HEK293T (cell line): ENCODE results near the gene RGP1.

Experiments
- CTCF ChIA-PET: fragments of 350-600 bp; formaldehyde crosslinking; extraction: SDS; loops from one replicate; lab custom pipeline; 2021; ENCODE audit warnings: antibody characterized with exemption, inconsistent platforms; lab: Yijun Ruan, JAX
- POLR2A ChIA-PET: fragments of 350-600 bp; formaldehyde crosslinking; extraction: SDS; loops from one replicate; lab custom pipeline; 2020; ENCODE audit warnings: antibody characterized with exemption, inconsistent platforms; lab: Yijun Ruan, JAX
- DNase-seq: peaks from one replicate; pipeline ENCODE4 v3.0.0; 2012; ENCODE audit warnings: mixed read lengths; ENCODE audit errors: extremely low spot score
- ARNT ChIP-seq: fragments of 450-650 bp; IDR thresholded peaks from 2 replicates; pipeline ENCODE4 v1.6.1; 2017; ENCODE audit warnings: mild to moderate bottlenecking
- BHLHE40 ChIP-seq: fragments of 450-650 bp; IDR thresholded peaks from 2 replicates; pipeline ENCODE4 v1.6.1; 2016; ENCODE audit warnings: mild to moderate bottlenecking, moderate library complexity, borderline replicate concordance
- CTBP1 ChIP-seq: fragments of 450-650 bp; IDR thresholded peaks from 2 replicates; pipeline ENCODE4 v1.6.1; 2016; ENCODE audit warnings: borderline replicate concordance
- ELF4 ChIP-seq: fragments of 450-650 bp; IDR thresholded peaks from 2 replicates; pipeline ENCODE4 v1.6.1; 2017; ENCODE audit warnings: antibody characterized with exemption
- FOXA1 ChIP-seq: fragments of 450-650 bp; IDR thresholded peaks from 2 replicates; pipeline ENCODE4 v1.6.1; 2016; ENCODE audit warnings: mild to moderate bottlenecking
- FOXK2 ChIP-seq: fragments of 450-650 bp; IDR thresholded peaks from 2 replicates; pipeline ENCODE4 v1.6.1; 2016; ENCODE audit warnings: mild to moderate bottlenecking
- FOXM1 ChIP-seq: fragments of 450-650 bp; IDR thresholded peaks from 2 replicates; pipeline ENCODE4 v1.6.1; 2017; ENCODE audit warnings: mild to moderate bottlenecking, borderline replicate concordance
- HDGF ChIP-seq: fragments of 450-650 bp; IDR thresholded peaks from 2 replicates; pipeline ENCODE4 v1.6.1; 2017; ENCODE audit warnings: antibody characterized with exemption, borderline replicate concordance
- L3MBTL2 ChIP-seq: fragments of 450-650 bp; conservative IDR thresholded peaks from 2 replicates; pipeline ENCODE4 v1.6.1; 2016; ENCODE audit warnings: mild to moderate bottlenecking
- LEF1 ChIP-seq: fragments of 450-650 bp; IDR thresholded peaks from 2 replicates; pipeline ENCODE4 v1.6.1; 2017; ENCODE audit warnings: mild to moderate bottlenecking, borderline replicate concordance
- NFRKB ChIP-seq: fragments of 450-650 bp; IDR thresholded peaks from 2 replicates; pipeline ENCODE4 v1.6.1; 2016; ENCODE audit warnings: mild to moderate bottlenecking, moderate library complexity
- PKNOX1 ChIP-seq: fragments of 450-650 bp; IDR thresholded peaks from 2 replicates; pipeline ENCODE4 v1.6.1; 2016
- SP1 ChIP-seq: fragments of 450-650 bp; IDR thresholded peaks from 2 replicates; pipeline ENCODE4 v1.6.1; 2017
- SUZ12 ChIP-seq: fragments of 450-650 bp; IDR thresholded peaks from 2 replicates; pipeline ENCODE4 v1.6.1; 2016; ENCODE audit warnings: mild to moderate bottlenecking
- TARDBP ChIP-seq: fragments of 450-650 bp; IDR thresholded peaks from 2 replicates; pipeline ENCODE4 v1.6.1; 2016
- ZNF384 ChIP-seq: fragments of 450-650 bp; IDR thresholded peaks from 2 replicates; pipeline ENCODE4 v1.6.1; 2016

Gene RGP1

GRCh38 chr9:35748858-35749514 lies at the start of gene RGP1, which contains the start of gene GBA2:
RGP1 (plus strand) TSS chr9:35749287; CDS start chr9:35749756, 469 bp downstream.
GBA2 (minus strand) TSS chr9:35749228; CDS start chr9:35748704, 524 bp downstream.
- 0 out of 2 replicates have a peak, but pooled peaks have one; percentile 34 for TF ChIP-seq ARNT
- TF ChIP-seq CTBP1 = no peak
- ChIA-PET CTCF (interaction anchor here (0.8 to 1.2 kb wide), 3 partner anchors 13 to 145 kb away, joined by 3 to 4 read pairs (median 3); no protein-coding TSS in a partner anchor), POLR2A (interaction anchor here (0.8 to 3.3 kb wide), 11 partner anchors 9 to 133 kb away, joined by 3 to 20 read pairs (median 4); partner anchors contain the start of genes ARHGEF39, CREB3, HINT2 and SPAG8)
- peak; percentile 87 for DNase-seq

- ChIA-PET POLR2A (no interaction called here), CTCF (no interaction called here)
- TF ChIP-seq TARDBP (no peak), LEF1 (no peak), NFRKB (no peak), FOXA1 (no peak), FOXK2 (no peak), SUZ12 (no peak), ELF4 (no peak), BHLHE40 (no peak), ARNT (no peak), ZNF384 (no peak), SP1 (no peak), L3MBTL2 (no peak)
- no peak for DNase-seq
Measured at GRCh38 chr9:35700031-35700430, 49.1 kb upstream of the RGP1 start.

- TF ChIP-seq ARNT = no peak
- no peak for TF ChIP-seq NFRKB
- TF ChIP-seq SP1 = no peak
- TF ChIP-seq ZNF384 = no peak
- TF ChIP-seq L3MBTL2 = no peak
- TF ChIP-seq FOXM1 = no peak
- no peak for TF ChIP-seq LEF1
- no peak for TF ChIP-seq FOXK2
- no peak for TF ChIP-seq PKNOX1
- no peak for TF ChIP-seq ELF4
- TF ChIP-seq FOXA1 = no peak
- TF ChIP-seq TARDBP = no peak
- no peak for TF ChIP-seq CTBP1
- no peak for TF ChIP-seq SUZ12
- TF ChIP-seq BHLHE40 = no peak
- TF ChIP-seq HDGF = no peak
- ChIA-PET POLR2A (interaction anchor here (1.0 kb wide), 1 partner anchor 10 kb away, joined by 3 read pairs; no protein-coding TSS in a partner anchor), CTCF (interaction anchor here (0.6 kb wide), 1 partner anchor 47 kb away, joined by 3 read pairs; no protein-coding TSS in a partner anchor)
- DNase-seq = no peak
Measured at GRCh38 chr9:35700942-35701341, 48.1 kb upstream of the RGP1 start.

GRCh38 chr9:35702696-35703095 lies 46.4 kb upstream of the RGP1 start:
- POLR2A ChIA-PET = no interaction called here
- TF ChIP-seq ELF4 (no peak), SUZ12 (no peak), BHLHE40 (no peak), ARNT (no peak), LEF1 (no peak), CTBP1 (no peak), HDGF (no peak), FOXA1 (no peak), L3MBTL2 (no peak), PKNOX1 (no peak), ZNF384 (no peak), FOXK2 (no peak), TARDBP (no peak), SP1 (no peak), FOXM1 (no peak), NFRKB (no peak)
- CTCF ChIA-PET = no interaction called here

GRCh38 chr9:35703906-35704672 lies 45.0 kb upstream of the RGP1 start:
- CTCF ChIA-PET = interaction anchor here (1.1 kb wide), 1 partner anchor 9 kb away, joined by 5 read pairs; no protein-coding TSS in a partner anchor
- no peak for DNase-seq
- POLR2A ChIA-PET = no interaction called here
- no peak for TF ChIP-seq ARNT
- TF ChIP-seq PKNOX1 = no peak
- TF ChIP-seq ZNF384 = no peak
- no peak for TF ChIP-seq NFRKB
- TF ChIP-seq LEF1 = no peak
- no peak for TF ChIP-seq BHLHE40
- no peak for TF ChIP-seq SUZ12
- no peak for TF ChIP-seq HDGF
- no peak for TF ChIP-seq FOXM1
- no peak for TF ChIP-seq CTBP1
- no peak for TF ChIP-seq FOXK2
- no peak for TF ChIP-seq L3MBTL2
- no peak for TF ChIP-seq FOXA1
- no peak for TF ChIP-seq TARDBP
- TF ChIP-seq ELF4 = no peak
- TF ChIP-seq SP1 = no peak

More at GRCh38 chr9:35702696-35703095, 46.4 kb upstream of the RGP1 start:
- no peak for DNase-seq
